Astrocyte (in vitro differentiated cells and primary cell): ENCODE measurements around the gene ZMYND15. TPM values are rescaled to one million over a fixed set of nuclear protein-coding genes. Genes with fewer than 3 reads are reported as not detected.
A peak's percentile ranks its signal among the peaks of the same experiment; 100 is the strongest.

Experiments used
- DNase-seq: peaks from one replicate; pipeline ENCODE4 v3.0.0-alpha.2; 2010; ENCODE audit warnings: low read depth
- FAIRE-seq: peaks from 2 replicates; lab custom pipeline; 2011; peaks lifted over from hg19 to GRCh38; lab: Jason Lieb, UNC
- H2AFZ ChIP-seq: 2 replicates; pipeline ENCODE4 v1.6.0; 2012; ENCODE audit warnings: low read depth, low read length, inconsistent platforms
- H3K27ac ChIP-seq: 2 replicates; pipeline ENCODE4 v1.5.1; 2011; ENCODE audit warnings: low read depth, low read length, inconsistent platforms
- H3K27me3 ChIP-seq: 2 replicates; pipeline ENCODE4 v1.6.0; 2011; ENCODE audit warnings: low read length, inconsistent platforms; ENCODE audit not compliant: insufficient read depth
- H3K36me3 ChIP-seq: 2 replicates; pipeline ENCODE4 v1.5.1; 2011; ENCODE audit warnings: low read length, inconsistent platforms; ENCODE audit not compliant: insufficient read depth
- H3K4me1 ChIP-seq: 2 replicates; pipeline ENCODE4 v1.5.1; 2011; ENCODE audit warnings: low read length, inconsistent platforms; ENCODE audit not compliant: insufficient read depth
- H3K4me2 ChIP-seq: 2 replicates; pipeline ENCODE4 v1.6.0; 2012; ENCODE audit warnings: low read length, inconsistent platforms
- H3K4me3 ChIP-seq: 2 replicates; pipeline ENCODE4 v1.5.1; 2011; ENCODE audit warnings: low read depth, mild to moderate bottlenecking, low read length, inconsistent platforms; ENCODE audit not compliant: insufficient read depth
- H3K79me2 ChIP-seq: 2 replicates; pipeline ENCODE4 v1.6.0; 2012; ENCODE audit warnings: mild to moderate bottlenecking, low read length, inconsistent platforms; ENCODE audit not compliant: insufficient read depth
- H3K9ac ChIP-seq: 2 replicates; pipeline ENCODE4 v1.6.0; 2012; ENCODE audit warnings: mild to moderate bottlenecking, low read length, inconsistent platforms
- H3K9me3 ChIP-seq: 2 replicates; pipeline ENCODE4 v1.5.1; 2012; ENCODE audit warnings: low read depth, mild to moderate bottlenecking, low read length, inconsistent platforms; ENCODE audit not compliant: insufficient read depth
- H4K20me1 ChIP-seq: 2 replicates; pipeline ENCODE4 v1.6.0; 2012; ENCODE audit warnings: low read length, inconsistent platforms; ENCODE audit not compliant: insufficient read depth
- H3K27ac Mint-ChIP-seq: one replicate; pipeline ENCODE4 v1.8.0; 2021; ENCODE audit warnings: mild to moderate bottlenecking, mixed read lengths; ENCODE audit not compliant: unreplicated experiment
- H3K27me3 Mint-ChIP-seq: one replicate; pipeline ENCODE4 v1.8.0; 2021; ENCODE audit warnings: low read depth, mixed read lengths; ENCODE audit not compliant: unreplicated experiment
- H3K36me3 Mint-ChIP-seq: one replicate; pipeline ENCODE4 v1.8.0; 2021; ENCODE audit warnings: low read depth, mixed read lengths; ENCODE audit not compliant: unreplicated experiment
- H3K4me1 Mint-ChIP-seq: one replicate; pipeline ENCODE4 v1.8.0; 2021; ENCODE audit warnings: low read depth, mixed read lengths; ENCODE audit not compliant: unreplicated experiment
- H3K4me3 Mint-ChIP-seq: one replicate; pipeline ENCODE4 v1.8.0; 2021; ENCODE audit warnings: mild to moderate bottlenecking, moderate library complexity, mixed read lengths; ENCODE audit not compliant: unreplicated experiment
- H3K9me3 Mint-ChIP-seq: one replicate; pipeline ENCODE4 v1.8.0; 2021; ENCODE audit warnings: mild to moderate bottlenecking, mixed read lengths; ENCODE audit not compliant: unreplicated experiment
- EZH2 ChIP-seq: IDR thresholded peaks from 2 replicates; pipeline ENCODE4 v1.6.1; 2012; ENCODE audit warnings: mild to moderate bottlenecking, low read length, inconsistent platforms; ENCODE audit not compliant: insufficient read depth
- total RNA-seq: library from RNA; stranded (reverse); gene quantifications from 2 replicates; pipeline ENCODE4 v1.2.1, GENCODE V29; 2021
- TF ChIP-seq, protein P1 (sequence below): IDR thresholded peaks from 2 replicates; pipeline ENCODE4 v1.5.1; 2011; ENCODE audit warnings: low read depth, mild to moderate bottlenecking, inconsistent platforms, low read length, moderate library complexity; ENCODE audit not compliant: insufficient read depth

The ZMYND15 gene
- total RNA-seq, 1 donor from 2014 or later: 0.09 TPM

DNA sequence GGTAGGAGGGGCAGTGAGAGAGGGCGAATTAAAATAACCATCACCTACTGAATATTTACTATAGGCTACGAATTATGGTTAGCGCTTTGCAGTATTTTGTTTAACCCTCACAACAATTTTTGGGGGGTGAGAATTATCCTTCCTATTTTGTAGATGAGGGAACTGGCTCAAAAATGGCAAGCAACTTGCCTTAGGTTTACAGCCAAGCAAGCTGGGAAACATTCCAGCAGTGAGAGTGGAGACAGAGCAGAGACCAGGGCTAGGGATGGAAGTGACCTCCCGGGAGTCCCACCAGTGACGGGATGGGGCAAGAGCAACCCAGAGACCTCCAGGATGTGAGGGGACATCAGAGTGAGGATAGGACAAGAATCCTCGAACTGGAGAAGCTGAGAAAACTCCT is 46.9 kb downstream of the ZMYND15 start:
- H2AFZ ChIP-seq: no peak overlapping the region
- Mint-ChIP-seq H3K27me3 (peaks cover 13% of the 10 kb centered on the region), H3K4me1 (no peaks in the 10 kb centered on the region), H3K4me3 (no peak overlapping the region), H3K27ac (no peak overlapping the region), H3K9me3 (no peaks in the 10 kb centered on the region), H3K36me3 (no peaks in the 10 kb centered on the region)
- H3K36me3 ChIP-seq: no peaks in the 10 kb centered on the region
- no peak overlapping the region for H3K4me3 ChIP-seq
- H3K27ac ChIP-seq: no peak overlapping the region
- no peaks in the 10 kb centered on the region for H4K20me1 ChIP-seq
- no peaks in the 10 kb centered on the region for H3K9me3 ChIP-seq
- DNase-seq (no peak), FAIRE-seq (no peak)
- peaks cover 23% of the 10 kb centered on the region for H3K4me1 ChIP-seq
- H3K27me3 ChIP-seq: peaks cover 40% of the 10 kb centered on the region
- H3K9ac ChIP-seq: no peak overlapping the region
- TF ChIP-seq, protein P1, sequence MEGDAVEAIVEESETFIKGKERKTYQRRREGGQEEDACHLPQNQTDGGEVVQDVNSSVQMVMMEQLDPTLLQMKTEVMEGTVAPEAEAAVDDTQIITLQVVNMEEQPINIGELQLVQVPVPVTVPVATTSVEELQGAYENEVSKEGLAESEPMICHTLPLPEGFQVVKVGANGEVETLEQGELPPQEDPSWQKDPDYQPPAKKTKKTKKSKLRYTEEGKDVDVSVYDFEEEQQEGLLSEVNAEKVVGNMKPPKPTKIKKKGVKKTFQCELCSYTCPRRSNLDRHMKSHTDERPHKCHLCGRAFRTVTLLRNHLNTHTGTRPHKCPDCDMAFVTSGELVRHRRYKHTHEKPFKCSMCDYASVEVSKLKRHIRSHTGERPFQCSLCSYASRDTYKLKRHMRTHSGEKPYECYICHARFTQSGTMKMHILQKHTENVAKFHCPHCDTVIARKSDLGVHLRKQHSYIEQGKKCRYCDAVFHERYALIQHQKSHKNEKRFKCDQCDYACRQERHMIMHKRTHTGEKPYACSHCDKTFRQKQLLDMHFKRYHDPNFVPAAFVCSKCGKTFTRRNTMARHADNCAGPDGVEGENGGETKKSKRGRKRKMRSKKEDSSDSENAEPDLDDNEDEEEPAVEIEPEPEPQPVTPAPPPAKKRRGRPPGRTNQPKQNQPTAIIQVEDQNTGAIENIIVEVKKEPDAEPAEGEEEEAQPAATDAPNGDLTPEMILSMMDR: no peak
- no peak for TF ChIP-seq EZH2
- no peaks in the 10 kb centered on the region for H3K79me2 ChIP-seq
- peak overlapping the region; percentile 64 for H3K4me2 ChIP-seq

DNA sequence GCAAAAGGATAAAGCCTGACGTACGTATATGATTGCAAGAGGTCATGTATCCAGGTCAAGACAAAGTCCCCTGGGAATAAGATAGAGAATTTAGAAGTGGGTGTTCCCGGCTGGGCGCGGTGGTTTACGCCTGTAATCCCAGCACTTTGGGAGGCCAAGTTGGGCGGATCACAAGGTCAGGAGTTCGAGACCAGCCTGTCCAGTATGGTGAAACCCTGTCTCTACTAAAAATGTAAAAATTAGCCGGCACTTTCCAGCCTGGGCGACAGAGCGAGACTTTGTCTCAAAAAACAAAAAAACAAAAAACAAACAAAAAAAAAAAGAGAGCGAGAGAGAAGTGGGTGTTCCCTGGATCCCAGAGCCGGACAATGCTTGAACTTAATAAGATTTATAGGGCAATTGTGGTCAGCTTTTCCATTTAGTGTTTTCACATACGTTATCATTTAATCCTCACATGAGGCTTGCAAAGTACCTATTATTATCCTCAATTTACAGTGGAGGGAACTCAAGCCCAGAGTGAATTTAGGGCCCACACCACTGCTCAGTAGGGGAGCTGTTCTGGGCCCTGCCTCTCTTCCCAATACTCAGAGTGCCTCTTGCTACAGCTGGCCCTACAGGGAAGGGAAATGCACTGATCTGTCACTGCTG is 48.6 kb downstream of the ZMYND15 start:
- no peak overlapping the region for H3K4me3 ChIP-seq
- peaks cover 34% of the 10 kb centered on the region for H3K27me3 ChIP-seq
- H2AFZ ChIP-seq: no peak overlapping the region
- H3K27ac Mint-ChIP-seq: no peak overlapping the region
- H3K9me3 Mint-ChIP-seq: peaks cover 2% of the 10 kb centered on the region
- FAIRE-seq (no peak), DNase-seq (no peak)
- TF ChIP-seq, protein P1: no peak
- TF ChIP-seq EZH2: no peak
- H4K20me1 ChIP-seq: no peaks in the 10 kb centered on the region
- no peaks in the 10 kb centered on the region for H3K36me3 Mint-ChIP-seq
- H3K4me1 Mint-ChIP-seq: no peaks in the 10 kb centered on the region
- peaks cover 11% of the 10 kb centered on the region for H3K27me3 Mint-ChIP-seq
- H3K36me3 ChIP-seq: no peaks in the 10 kb centered on the region
- peak overlapping the region; percentile 78 for H3K4me3 Mint-ChIP-seq
- peaks cover 23% of the 10 kb centered on the region for H3K4me1 ChIP-seq
- no peak overlapping the region for H3K9ac ChIP-seq
- no peak overlapping the region for H3K27ac ChIP-seq
- H3K9me3 ChIP-seq: no peaks in the 10 kb centered on the region
- no peaks in the 10 kb centered on the region for H3K79me2 ChIP-seq
- H3K4me2 ChIP-seq: no peak overlapping the region
